ENCODE results near the gene CFAP251. TPM values are rescaled to one million over a fixed set of nuclear protein-coding genes. Genes with fewer than 3 reads are reported as not detected.
A peak's percentile ranks its signal among the peaks of the same experiment; 100 is the strongest.

Gene CFAP251
- total and polyA plus RNA-seq, 2 of the 13 experiments (the other 11 are each of a cell fraction or from before 2014, with no cell fraction given) = 0.30 to 0.42 TPM

DNA sequence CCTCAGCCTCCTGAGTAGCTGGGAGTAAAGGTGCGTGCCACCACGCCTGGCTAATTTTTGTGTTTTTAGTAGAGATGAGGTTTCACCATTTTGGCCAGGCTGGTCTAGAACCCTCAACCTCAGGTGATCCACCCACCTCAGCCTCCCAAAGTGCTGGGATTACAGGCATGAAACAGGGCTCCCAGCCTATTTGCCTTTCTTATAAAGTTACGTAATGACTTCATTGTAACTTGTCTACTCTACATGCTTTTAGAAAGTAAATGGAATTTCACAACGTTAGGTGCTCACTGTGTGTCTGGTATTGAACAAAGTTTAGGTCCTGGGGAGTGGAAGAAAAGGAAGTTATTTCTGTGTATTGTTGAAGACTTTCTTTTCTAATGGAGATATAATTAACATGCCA lies 12.5 kb downstream of the CFAP251 start (continued):
- TF ChIP-seq ARID5B (CRISPR knock-in tag; IDR thresholded peaks at IDR 0.05) (0 out of 2 replicates have a peak, but pooled peaks have one; percentile 16), CEBPB (IDR thresholded peaks at IDR 0.05; ENCODE audit: borderline replicate concordance, low read depth, low read length) (peak; percentile 82), SAP130 (CRISPR knock-in tag; IDR thresholded peaks at IDR 0.05; ENCODE audit: low read depth) (0 out of 2 replicates have a peak, but pooled peaks have one; percentile 17), CEBPG (CRISPR knock-in tag; IDR thresholded peaks at IDR 0.05) (peak; percentile 67), NCOA1 (CRISPR knock-in tag; IDR thresholded peaks at IDR 0.05) (no peak), ESRRA (CRISPR knock-in tag; IDR thresholded peaks at IDR 0.05; ENCODE audit: low read depth) (no peak), ZNF510 (CRISPR knock-in tag; IDR thresholded peaks at IDR 0.05; ENCODE audit: low read depth) (no peak)
- TF ChIP-seq, protein P1, sequence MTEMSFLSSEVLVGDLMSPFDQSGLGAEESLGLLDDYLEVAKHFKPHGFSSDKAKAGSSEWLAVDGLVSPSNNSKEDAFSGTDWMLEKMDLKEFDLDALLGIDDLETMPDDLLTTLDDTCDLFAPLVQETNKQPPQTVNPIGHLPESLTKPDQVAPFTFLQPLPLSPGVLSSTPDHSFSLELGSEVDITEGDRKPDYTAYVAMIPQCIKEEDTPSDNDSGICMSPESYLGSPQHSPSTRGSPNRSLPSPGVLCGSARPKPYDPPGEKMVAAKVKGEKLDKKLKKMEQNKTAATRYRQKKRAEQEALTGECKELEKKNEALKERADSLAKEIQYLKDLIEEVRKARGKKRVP (CRISPR knock-in tag; IDR thresholded peaks at IDR 0.05) = no peak

DNA sequence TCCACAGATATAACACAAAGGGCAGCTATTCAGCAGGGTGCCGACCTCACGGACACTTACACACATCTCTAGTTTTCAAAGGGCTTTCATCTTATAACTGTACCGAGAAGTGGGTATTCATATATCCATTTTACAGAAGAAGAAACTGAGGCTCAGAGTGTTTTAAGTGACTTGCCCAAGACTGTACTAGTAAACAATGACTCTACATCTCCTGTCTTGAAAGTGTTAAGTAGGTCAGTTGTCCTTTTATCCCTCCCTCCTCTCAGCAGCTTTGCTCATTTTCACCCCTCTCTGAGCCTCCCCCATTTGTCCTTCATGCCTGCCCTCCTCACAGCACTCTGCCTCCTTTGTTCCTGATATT lies 13.8 kb downstream of the CFAP251 start:
- no TSS peak for BruUV-seq (replicated peaks)
- Histone ChIP-seq H3K4me3 (replicated peaks in 1 of 3; ENCODE audit: insufficient read depth in 1 of 3, low read depth in 2 of 3, low read length in 3 of 3) (no peak overlapping the region), H4K20me1 (ENCODE audit: insufficient read depth, low read length) (no peaks in the 10 kb centered on the region), H3K36me3 (replicated peaks in 1 of 2; ENCODE audit: control insufficient read depth in 1 of 2, insufficient read depth in 2 of 2, low read length in 2 of 2) (no peaks in the 10 kb centered on the region), H3K79me2 (ENCODE audit: insufficient read depth, low read length) (no peaks in the 10 kb centered on the region), H3K4me1 (ENCODE audit: insufficient read depth, low read length) (peaks cover 19% of the 10 kb centered on the region), H2AFZ (ENCODE audit: low read length) (no peak overlapping the region), H3K27ac (ENCODE audit: extremely low read length, insufficient read depth, low read length) (no peak overlapping the region), H3K9me3 (ENCODE audit: low read length) (no peaks in the 10 kb centered on the region), H3K27me3 (ENCODE audit: control insufficient read depth in 1 of 2, insufficient read depth in 2 of 2, low read length in 2 of 2) (no peaks in the 10 kb centered on the region), H3K9ac (ENCODE audit: insufficient read depth, low read depth, low read length) (no peak overlapping the region), H3K4me2 (ENCODE audit: low read depth, low read length) (no peak overlapping the region)
- TF ChIP-seq ZNF629 (CRISPR knock-in tag; conservative IDR thresholded peaks at IDR 0.05) (peak; percentile 75; the same call in 1 of the 2 replicates), ZFP41 (CRISPR knock-in tag; IDR thresholded peaks at IDR 0.05; ENCODE audit: borderline replicate concordance) (no peak)
- ATAC-seq (no peak), FAIRE-seq (no peak), DNase-seq (ENCODE audit: low spot score) (no peak)
- WGBS (ENCODE audit: low lambda C conversion rate) = 90% methylated on average over 3 of the region's 3 CpGs
- in situ Hi-C loops (cut with HindIII; ENCODE audit: extremely low pct_ligation_motif_present, low pct_unique_long_range_greater_than_20kb) (no loop called here), intact Hi-C loops (cut with micrococcal nuclease; ENCODE audit: unreplicated experiment) (no loop called here)
- ChIA-PET POLR2A (no interaction called here), CTCF (ENCODE audit: low intra/inter-chr PET ratio, low total read pairs) (no interaction called here)
